Fibroblast of skin of left biceps (primary cell): ENCODE measurements around the gene SLIT3.

Source experiments
- DNase-seq, 2 experiments: peaks; one replicate each; pipeline ENCODE4 v3.0.0-alpha.2; 2013; ENCODE audit warnings: low read depth in 2 of 2

The SLIT3 gene

DNA sequence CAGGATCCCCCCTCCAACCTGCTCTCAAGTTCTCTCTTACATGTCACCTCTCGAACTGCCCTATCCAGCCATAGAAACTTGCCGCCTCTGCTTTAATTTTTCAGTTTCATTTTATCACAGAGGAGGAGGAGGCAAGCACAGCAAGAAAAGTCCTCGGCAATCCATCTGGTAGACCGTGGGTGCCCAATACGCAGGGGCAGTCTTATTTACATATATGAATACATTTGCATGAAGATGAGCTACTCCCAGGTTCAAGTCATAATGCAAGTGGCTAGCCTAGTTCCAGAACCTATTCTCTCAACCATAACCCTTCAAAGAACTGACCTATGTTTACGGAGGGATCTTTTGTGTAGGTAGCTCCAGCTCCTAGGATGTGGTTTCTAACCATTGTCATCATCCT is 498.6 kb downstream of the SLIT3 start:
- no peak for DNase-seq

DNA sequence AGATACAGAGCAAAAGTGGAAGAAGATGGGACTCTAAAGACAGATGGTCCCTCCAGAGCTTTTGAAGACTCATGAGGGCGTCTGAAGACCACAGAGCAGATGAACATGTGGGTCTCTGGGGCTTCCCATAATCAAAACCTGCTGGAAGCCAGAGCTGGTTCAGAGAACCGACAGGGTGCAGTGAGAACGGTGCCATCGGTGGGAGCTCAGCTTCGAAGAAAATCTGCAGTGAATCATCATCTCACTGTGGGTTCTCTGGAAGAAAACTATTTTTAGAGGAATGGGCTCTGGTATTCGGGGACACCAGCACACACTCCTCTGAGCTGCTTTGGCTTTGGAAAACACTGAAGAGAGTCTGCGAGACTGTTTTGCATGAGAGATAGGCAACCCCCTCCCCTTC is 499.4 kb downstream of the SLIT3 start:
- peak; percentile 58 to 60 for DNase-seq

DNA sequence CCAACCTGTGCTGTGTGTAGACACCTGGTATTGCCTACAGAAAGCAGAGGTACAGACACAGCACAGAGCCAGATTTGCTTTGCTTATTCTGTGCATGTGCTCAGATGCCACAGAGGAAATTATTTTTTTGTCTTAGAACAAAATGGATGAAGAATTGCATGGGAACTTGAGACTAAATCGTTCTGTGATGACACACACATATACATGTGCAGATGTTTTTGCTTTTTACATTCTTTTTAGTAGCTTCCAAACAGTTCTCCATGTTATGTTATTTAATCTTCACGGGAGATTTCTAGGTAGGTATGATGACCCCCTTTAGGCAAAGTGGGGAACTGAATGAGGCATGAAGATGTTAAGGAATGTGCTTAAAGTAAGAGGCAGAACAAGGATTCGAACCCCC is 500.2 kb downstream of the SLIT3 start:
- no peak for DNase-seq

DNA sequence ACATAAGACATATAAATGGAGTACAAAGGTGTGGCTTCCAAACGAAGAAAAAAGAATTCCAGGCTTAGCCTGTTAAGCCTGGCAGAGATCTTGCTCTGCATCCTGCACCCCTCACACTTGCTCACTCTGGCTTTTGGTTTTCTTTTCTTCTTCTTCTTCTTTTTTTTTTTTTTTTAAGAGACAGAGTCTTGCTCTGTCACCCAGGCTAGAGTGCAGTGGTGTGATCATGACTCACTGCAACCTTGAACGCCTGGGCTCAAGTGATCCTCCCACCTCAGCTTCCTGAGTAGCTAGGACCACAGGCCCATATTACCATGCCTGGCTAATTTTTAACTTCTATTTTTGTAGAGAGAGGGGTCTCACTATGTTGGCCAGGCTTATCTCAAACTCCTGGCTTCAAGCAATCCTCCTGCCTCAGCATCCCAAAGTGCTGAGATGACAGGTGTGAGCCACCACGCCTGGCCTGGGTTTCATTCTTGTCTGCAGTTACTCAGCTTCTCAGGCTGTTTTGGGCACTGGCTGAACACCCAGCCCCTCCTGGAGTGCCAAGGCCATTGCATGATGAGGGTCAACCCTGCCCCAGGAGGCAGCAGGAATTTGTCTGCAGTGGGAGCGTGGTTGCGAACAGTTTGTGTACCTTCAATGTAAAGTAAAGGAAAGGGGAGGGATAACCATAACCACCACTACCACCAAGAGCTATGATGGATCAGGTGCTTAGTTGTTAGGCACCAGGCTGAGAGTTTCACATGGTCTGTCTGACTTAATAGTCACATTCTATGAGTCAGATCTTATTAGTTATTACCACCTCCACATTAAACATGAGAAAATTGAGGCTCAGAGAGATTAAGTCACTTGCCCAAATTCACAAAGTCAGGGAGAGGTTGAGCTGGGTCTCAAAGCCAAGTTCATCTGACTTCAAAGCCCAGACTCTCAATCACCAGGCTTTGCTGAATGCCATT is 502.6 kb downstream of the SLIT3 start:
- no peak for DNase-seq

DNA sequence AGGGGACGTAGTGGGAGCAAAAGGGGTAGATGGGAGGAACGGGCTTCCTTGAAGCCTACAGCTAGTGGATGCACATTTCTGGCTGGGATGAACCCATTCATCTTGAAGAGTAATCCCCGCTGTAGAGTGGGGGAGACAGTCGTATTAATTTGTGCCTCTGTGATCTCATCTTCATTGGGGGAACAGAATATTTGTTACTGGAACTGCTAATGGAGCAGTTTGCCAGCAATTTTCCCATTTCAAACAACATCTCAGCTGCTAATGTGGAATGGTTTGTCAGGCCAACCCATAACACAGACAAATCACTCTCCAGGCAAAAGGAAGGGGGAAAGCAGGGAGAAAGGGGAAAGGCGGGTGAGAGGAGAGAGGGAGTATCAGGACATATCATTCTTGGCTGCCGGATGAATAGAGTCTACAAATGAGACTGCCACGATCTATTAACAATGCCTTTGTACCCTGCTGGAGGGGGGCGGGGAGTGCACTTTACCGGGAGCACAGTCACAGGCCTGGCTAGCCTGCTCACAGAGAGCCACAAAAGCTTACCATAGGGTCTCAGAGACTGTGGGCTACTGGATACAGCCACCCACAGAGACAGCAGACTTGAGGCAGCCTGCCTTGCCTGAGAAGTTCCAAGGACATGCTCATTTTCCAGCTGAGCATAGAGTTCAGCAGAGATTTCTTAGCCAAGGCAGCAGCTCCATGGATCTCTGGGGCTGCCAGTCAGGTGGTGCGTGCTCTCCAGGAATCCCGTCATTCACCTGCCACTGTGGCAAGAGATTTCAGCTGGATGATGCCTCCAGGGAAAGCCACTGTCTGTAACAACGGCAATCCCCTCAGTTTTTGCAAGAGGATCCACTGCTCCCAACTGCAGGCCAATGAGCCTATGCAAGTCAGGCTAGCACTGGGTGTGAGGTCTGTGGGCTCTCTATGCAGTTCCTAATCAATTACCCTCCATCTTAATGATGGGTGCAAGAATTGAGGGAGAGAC is 504.1 kb downstream of the SLIT3 start:
- DNase-seq: no peak

DNA sequence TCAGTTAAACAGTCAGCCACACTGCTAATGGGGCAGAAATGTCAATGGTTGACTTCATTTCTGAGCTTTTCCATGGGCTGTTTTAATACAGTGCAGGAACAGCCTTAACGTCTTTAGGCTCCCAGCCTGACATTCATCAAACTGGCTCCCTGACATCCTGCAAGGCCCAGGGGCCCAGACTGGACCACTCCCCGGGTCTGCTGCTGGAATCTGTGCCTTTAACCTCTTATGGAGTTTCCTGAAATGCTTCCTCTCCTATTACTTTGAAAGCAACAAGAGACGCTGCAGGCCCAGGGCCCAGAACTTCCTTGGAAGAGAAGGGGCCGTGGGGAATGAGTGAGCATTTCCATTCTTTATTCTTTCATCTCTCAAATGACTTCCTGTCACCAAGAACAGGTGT is 504.9 kb downstream of the SLIT3 start:
- DNase-seq: no peak

DNA sequence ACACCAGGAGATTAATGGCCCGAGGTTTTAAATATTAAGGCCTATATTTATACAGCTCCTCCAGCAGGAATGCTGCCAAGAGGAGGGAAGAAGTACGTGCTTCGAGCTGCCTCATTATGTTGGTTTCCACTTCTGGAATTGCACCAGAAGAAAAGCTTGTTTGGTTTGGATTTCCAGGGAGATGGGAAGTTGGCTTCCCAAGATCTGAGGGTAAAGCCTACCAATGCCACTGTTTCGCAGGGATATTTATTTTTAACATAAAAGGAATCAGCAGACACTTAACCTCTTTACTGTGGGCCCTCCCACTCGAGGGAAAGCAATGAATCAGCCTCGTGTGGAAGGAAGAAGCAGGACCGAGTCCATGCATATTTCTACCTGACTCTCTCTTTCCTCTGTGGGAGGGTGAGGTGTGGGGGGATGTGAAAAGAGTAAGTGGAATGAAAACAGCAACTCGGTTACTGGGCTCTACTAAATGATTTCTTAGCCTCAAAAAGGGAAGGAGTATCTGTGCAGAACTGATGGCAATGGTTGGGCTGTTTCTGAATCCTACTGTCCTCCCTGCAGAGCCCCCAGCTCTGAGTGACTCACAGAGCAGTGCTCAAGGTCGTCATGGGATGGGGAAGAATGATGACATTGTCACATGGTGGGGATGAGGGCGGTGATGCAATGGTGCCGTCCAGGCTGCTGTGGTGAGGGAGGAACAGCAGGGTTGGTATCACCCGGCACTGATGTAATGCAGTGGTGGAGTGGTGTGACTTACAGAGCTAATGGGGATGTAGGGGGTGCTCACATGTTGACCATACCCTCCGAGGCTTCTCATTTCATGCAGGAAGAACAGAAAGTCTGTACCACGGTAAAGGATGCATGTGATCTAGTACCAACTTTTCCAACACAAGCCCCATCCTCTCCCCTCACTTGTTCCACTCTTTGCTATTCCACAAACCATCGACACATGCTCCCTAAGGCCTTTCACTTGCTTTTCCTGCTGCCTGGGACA is 506.8 kb downstream of the SLIT3 start:
- peak; percentile 59 to 61 for DNase-seq

DNA sequence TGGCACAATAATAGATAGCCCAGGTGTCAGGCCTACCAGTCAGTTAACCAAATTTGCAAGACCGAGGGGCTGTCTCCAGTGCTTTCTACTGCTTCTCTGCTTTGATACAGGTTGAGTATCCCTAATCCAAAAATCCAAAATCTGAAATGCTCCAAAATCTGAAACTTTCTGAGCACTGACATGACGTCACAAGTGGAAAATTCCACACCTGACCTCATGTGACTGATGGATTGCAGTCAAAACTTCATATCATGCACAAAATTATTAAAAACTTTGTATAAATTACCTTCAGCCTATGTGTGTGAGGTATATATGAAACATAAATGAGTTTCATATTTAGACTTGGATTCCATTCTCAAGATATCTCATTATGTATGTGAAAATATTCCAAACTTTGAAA is 508.3 kb downstream of the SLIT3 start:
- no peak for DNase-seq

DNA sequence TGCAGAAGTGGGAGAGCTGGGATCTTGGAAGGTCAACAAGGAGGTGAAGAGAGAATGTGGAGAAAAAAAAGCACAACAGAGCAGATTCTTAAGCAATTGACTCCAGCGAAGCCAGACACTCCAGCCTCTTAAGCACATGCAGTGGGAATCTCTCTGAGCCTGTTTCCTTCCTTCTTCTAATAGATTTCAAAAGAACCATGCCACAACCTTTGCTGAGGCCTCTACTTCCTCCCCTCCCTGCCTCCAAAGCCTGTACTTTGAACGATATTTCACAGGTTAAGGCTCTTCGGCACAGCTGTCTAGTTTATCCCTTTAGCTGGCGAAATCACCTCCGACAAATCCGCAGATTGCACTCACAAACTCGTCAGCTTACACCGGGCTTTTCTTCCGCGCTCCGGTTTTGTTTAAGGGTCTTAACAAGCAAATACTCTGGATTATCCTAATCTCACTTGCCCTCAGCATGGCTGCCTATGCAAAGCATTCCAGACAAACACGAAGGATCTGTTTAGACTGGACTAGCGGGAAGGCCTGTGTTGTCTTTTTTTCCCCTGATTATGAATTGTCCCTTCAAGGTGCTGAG is 510.2 kb downstream of the SLIT3 start:
- DNase-seq: no peak

DNA sequence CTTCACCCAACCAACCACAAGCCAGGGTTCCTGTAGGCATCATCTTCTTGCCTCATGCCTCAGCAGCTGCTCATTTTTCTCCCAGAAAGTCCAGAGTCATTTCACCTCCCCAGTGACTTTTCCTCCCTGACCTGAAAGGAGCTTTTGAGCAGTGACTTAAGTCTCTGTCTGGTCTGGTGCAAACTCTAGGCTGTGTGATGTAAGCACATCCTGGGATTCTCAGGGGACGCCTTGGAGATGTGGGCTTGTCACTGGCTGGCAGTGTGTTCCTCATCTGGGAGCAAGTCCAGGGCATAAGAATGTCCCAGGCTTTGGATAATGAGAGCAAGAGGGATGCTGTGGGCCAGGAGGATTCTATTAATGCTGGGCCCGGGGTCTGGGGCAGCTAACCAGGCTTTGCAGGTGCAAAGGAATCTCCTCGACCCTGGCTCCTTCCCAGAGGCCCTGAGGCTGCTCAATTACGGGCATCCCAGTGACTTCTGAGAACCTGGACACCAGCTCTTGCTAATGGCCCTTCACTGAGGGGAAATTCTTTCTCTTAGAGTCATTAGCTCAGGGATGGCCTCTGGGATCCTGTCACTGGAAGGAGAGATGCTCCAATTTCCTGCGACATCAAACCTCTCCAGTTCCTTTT is 510.8 kb downstream of the SLIT3 start:
- no peak for DNase-seq

DNA sequence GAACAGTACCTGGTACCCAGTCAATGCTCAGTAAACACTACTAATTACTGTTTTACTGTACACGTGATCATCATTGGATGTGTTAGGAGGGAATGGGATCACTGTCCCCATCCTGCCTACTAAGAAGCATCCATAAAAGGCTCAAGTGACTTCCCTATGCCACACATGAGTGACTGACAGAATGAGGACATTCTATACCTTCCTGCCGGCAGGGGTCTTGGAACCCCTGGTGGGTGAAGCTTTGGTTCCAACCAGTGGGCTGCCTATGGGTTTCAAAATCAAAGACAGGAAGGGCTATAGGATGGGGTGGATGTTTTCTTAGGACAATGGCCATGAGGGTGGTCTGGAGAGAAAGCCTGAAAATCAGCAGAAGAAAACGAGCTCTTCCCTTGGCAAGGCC is 512.2 kb downstream of the SLIT3 start:
- DNase-seq: no peak

DNA sequence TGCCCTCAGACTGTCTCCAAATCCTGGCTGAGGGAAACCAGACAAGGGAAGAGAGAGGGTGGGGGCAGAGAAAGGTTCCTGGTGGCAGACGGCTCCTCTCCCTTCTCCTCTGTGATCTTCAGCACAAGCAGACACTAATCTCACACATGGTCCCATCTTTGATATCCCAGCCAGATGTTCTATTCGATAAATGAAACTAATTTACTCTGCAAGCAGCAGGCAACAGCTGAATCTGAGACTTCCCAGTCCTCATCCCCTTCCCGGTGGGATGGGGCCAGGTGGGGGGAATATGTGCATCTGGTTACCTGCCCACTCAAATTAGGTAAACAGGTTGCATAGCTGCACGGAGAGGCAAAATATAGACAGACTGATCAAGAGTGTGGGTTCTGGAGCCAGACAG is 512.8 kb downstream of the SLIT3 start:
- no peak for DNase-seq

DNA sequence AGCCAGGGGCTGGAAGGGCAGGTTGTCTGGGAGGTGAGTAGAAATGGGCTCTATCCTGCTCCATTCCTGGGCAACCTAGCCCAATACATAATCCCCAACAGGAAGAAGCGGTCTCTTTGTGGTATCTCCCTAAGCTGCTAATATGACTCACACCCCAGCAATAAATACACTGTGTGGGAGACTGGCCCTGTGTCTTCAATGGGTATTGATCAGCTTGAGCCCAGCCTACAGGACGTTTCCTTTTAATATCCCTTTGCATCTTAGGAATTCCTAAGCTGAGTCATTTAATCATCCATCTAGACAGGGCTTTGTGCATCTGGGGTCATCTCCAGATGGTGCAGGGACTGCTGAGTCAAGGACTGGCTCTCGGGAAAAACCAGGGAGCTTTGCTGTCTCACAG is 514.8 kb downstream of the SLIT3 start:
- no peak for DNase-seq

DNA sequence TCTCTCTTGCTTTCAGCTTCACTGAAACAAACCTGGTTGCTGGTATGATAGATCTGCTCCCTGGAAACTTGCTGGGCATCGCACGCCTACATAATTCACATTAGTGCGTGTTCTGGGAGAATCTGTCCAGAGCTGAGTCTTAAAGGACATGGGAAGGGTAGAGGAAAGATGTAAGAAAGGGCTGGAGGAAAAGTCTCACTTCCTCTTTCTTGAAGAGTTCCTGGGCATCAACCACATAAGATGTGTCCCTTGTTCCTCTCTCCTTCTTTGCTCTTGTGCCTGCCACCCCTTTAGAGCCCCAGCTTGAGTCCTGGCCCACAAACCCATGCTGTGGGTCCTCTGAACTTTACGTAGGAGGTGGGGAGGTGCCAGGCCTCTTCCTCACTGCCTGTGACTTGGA is 516.5 kb downstream of the SLIT3 start:
- no peak for DNase-seq

DNA sequence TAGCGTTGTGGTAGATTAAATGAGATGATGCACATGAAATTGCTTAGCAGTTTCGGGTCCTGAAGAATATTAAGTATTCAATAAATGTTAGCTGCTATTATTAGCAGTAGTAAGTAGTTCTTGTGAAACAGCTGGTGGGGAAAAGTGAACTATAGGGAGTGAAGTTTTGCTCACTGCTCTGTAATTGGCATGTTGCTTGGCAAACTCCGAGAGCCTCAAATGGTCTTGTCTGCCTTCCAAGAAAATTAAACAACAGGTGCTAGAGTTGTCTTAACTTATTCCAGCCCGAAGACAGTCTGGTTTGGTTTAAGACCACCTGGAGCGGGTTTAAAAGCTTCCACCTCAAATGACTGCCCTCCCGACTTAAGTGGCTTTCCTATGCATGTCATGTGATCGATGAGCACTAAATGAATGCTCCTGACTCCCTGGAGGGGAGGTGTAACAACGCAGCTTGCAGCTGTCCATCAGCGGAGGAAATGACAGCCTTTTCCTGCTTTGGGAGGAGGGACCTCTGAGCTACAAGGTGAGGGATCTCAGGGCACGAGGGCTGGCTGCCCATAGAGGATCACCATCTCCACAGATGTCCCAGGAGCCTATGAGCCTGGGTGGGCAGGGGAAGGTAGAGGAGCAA is 518.9 kb downstream of the SLIT3 start:
- DNase-seq: no peak

DNA sequence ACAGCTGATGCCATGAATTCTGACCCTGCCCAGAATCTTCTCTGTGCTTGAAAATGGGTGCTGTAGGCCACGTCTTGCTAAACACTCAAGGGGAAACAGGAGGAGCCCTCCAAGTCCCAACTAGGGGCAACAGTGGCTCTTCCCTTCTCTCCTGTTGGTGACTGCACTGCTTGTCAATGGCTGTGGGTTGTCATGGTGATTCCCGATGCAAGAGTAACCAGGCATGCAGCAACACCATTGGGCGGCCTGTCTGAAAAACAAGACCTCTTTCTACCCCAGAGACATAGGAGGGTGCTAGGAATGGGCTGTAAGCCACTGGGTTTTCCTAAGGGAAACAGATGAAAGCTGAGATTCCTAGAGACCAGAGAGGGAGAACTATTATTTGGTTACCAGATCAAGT is 520.1 kb downstream of the SLIT3 start:
- DNase-seq: no peak

DNA sequence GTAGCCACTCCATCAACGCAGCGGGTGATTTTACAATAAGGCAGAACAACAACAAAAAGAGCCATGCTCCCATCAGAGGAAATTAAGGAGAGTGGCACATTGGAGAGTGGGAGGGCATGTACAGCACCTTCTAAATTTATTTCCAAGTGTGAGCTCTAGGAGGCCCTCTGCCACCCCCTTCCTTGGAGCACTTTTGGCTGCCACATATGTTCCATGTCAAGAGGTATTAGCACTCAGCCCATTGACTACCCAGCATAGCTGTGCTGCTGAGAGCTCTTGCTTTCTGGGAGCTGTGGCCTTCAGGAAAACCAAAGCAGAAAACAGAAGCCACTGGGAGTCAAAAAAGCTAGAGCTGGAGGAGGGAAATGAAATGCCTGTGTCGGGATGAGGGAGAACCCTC is 521.6 kb downstream of the SLIT3 start:
- no peak for DNase-seq

DNA sequence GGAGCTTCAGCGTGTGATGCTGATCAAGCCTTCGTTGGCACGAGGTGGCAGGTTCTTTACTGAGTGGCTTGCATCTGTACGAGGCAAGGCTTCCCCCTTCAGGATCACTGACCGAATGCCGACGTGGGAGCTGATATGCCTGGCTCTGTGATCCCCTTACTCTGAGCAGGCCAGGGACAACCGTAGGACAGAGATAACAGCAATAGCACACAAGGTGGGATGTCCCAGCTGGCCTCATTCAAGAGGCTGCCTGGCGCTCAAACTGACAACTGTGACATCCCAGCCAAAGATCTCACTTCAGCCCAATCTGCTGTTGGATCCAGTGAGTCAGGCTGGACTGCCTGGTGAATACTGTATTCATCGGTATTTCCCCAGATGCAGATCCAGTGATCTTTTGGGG is 522.4 kb downstream of the SLIT3 start:
- DNase-seq: no peak

DNA sequence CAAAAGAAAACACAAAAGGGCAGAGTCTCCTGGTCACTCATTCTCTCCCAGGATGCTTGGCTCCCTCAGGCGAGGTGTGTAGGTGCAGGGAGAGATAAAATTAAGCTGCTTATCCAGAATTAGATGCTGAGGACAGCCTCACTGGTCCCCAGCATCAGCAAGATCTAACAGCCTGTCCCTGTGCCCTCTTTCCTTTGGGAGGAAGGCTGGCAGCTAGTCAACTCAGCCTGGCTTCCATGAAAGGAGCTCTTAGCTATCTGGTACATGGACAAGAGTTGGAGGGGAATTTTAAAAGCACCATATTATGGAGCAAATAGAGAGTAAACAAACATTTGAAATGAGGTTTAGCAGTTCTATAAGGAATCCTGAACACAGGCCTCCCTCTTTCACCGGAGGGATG is 523.3 kb downstream of the SLIT3 start:
- no peak for DNase-seq

DNA sequence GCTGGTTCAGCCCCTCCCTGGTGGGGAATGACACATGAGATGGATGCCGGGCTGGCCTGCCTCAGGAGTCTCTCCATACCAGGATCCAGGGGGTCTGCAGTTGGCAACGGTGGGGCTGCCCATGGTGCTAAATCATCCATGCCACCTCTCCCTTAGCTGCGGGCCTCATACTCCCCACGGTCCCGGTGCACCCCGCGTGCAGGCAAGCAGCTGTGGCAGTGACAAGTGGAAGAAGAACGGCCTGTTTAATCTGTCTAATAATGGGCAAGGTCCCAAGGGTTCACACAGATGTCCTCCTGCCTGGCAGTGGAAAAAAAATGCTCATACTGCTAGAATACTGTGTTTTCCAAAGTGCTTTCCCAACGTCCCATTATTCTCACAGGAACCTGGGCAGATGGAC is 524.9 kb downstream of the SLIT3 start:
- no peak for DNase-seq
